ENCODE measurements around the gene KIFC1. TPM values are rescaled to one million over a fixed set of nuclear protein-coding genes. Genes with fewer than 3 reads are reported as not detected.

Gene KIFC1
- total and polyA plus RNA-seq, 9 of the 15 experiments (the other 6 are each of a cell fraction or from before 2014, with no cell fraction given), result 1.3 to 95.2 (median 76.9) TPM

- TF ChIP-seq FOXM1 (IDR thresholded peaks at IDR 0.05; ENCODE audit: low read depth) (no peak), FOXM1 (CRISPR knock-in tag; IDR thresholded peaks at IDR 0.05; ENCODE audit: low read depth) (no peak), CAMTA2 (CRISPR knock-in tag; conservative IDR thresholded peaks at IDR 0.05) (no peak), MECOM (CRISPR knock-in tag; IDR thresholded peaks at IDR 0.05) (no peak), KLF10 (CRISPR knock-in tag; IDR thresholded peaks at IDR 0.05) (no peak), FUS (optimal IDR thresholded peaks at IDR 0.05; ENCODE audit: low read depth, low read length) (no peak), MTA3 (IDR thresholded peaks at IDR 0.05; ENCODE audit: borderline replicate concordance) (no peak), HMBOX1 (IDR thresholded peaks at IDR 0.05) (no peak), OTX1 (CRISPR knock-in tag; IDR thresholded peaks at IDR 0.05) (no peak), NFIX (CRISPR knock-in tag; IDR thresholded peaks at IDR 0.05; ENCODE audit: low read depth) (no peak), ZNF224 (CRISPR knock-in tag; IDR thresholded peaks at IDR 0.05) (no peak), SNAPC5 (CRISPR knock-in tag; IDR thresholded peaks at IDR 0.05) (no peak), SIX5 (IDR thresholded peaks at IDR 0.05; ENCODE audit: borderline replicate concordance in 1 of 2, insufficient read depth in 1 of 2, low read depth in 1 of 2, low read length in 2 of 2) (no peak), RBBP5 (IDR thresholded peaks at IDR 0.05; ENCODE audit: borderline replicate concordance, insufficient read depth, low read length, poor library complexity, severe bottlenecking) (no peak), ARID2 (IDR thresholded peaks at IDR 0.05) (no peak), ZNF696 (CRISPR knock-in tag; conservative IDR thresholded peaks at IDR 0.05) (no peak), ZBTB1 (CRISPR knock-in tag; IDR thresholded peaks at IDR 0.05; ENCODE audit: borderline replicate concordance, low read depth) (no peak), ZC3H8 (IDR thresholded peaks at IDR 0.05) (no peak), THRB (CRISPR knock-in tag; conservative IDR thresholded peaks at IDR 0.05) (peak; percentile 56; the same call in 1 of the 2 replicates), MLLT1 (IDR thresholded peaks at IDR 0.05) (0 out of 4 replicates have a peak, but pooled peaks of 1 of the 2 experiments have one; percentile 9), DIDO1 (tag; IDR thresholded peaks at IDR 0.05; ENCODE audit: low read depth) (no peak), ELF2 (CRISPR knock-in tag; IDR thresholded peaks at IDR 0.05) (no peak), ZNF398 (CRISPR knock-in tag; IDR thresholded peaks at IDR 0.05) (no peak), NFRKB (IDR thresholded peaks at IDR 0.05; ENCODE audit: low read depth) (no peak)
Observed at GRCh38 chr6:33416386-33417127, 24.9 kb downstream of the KIFC1 start (continued).
